AG09309 (cell line): ENCODE results near the gene MAP4.
"Not testable (repeated sequence)": the region's sequence is repeated elsewhere in the genome, so short reads cannot be mapped to it uniquely, and the experiment has no call there.

Experiments used
- DNase-seq: peaks from one replicate; pipeline ENCODE4 v3.0.0-alpha.2; 2010; ENCODE audit warnings: low read depth
- H3K4me3 ChIP-seq: 2 replicates; pipeline ENCODE4 v1.5.1; 2011; ENCODE audit warnings: mild to moderate bottlenecking, low read depth, low read length, moderate library complexity; ENCODE audit not compliant: control insufficient read depth
- CTCF ChIP-seq: IDR thresholded peaks from 2 replicates; pipeline ENCODE4 v1.5.1; 2011; ENCODE audit warnings: mild to moderate bottlenecking, low read depth, low read length, inconsistent platforms; ENCODE audit not compliant: insufficient read depth, control insufficient read depth; ENCODE audit errors: missing control alignments

The MAP4 gene

GRCh38 chr3:48013288-48013980 is 2.8 kb downstream of the MAP4 start:
- no peak for TF ChIP-seq CTCF
- H3K4me3 ChIP-seq: no peak overlapping the region
- no peak for DNase-seq

GRCh38 chr3:48012659-48013058 is 3.6 kb downstream of the MAP4 start:
- DNase-seq: no peak
- no peak overlapping the region for H3K4me3 ChIP-seq
- TF ChIP-seq CTCF: no peak

GRCh38 chr3:48008066-48008465 is 8.2 kb downstream of the MAP4 start:
- H3K4me3 ChIP-seq, DNase-seq: not testable (repeated sequence)

- not testable (repeated sequence) for H3K4me3 ChIP-seq
Observed at GRCh38 chr3:48007361-48007760, 8.9 kb downstream of the MAP4 start.

GRCh38 chr3:48006794-48007193 is 9.4 kb downstream of the MAP4 start:
- not testable (repeated sequence) for DNase-seq, H3K4me3 ChIP-seq

More at GRCh38 chr3:48007361-48007760, 8.9 kb downstream of the MAP4 start:
- not testable (repeated sequence) for DNase-seq

GRCh38 chr3:48004694-48005093 is 11.5 kb downstream of the MAP4 start:
- no peak for DNase-seq
- TF ChIP-seq CTCF: no peak
- H3K4me3 ChIP-seq: no peak overlapping the region

- DNase-seq: no peak
- TF ChIP-seq CTCF: no peak
Observed at GRCh38 chr3:48002787-48003186, 13.4 kb downstream of the MAP4 start.

GRCh38 chr3:48001991-48002390 is 14.2 kb downstream of the MAP4 start:
- no peak overlapping the region for H3K4me3 ChIP-seq
- DNase-seq: no peak
- TF ChIP-seq CTCF: no peak

More at GRCh38 chr3:48002787-48003186, 13.4 kb downstream of the MAP4 start:
- no peak overlapping the region for H3K4me3 ChIP-seq

GRCh38 chr3:48000212-48000611 is 16.0 kb downstream of the MAP4 start:
- no peak for DNase-seq

More at GRCh38 chr3:48000212-48000611, 16.0 kb downstream of the MAP4 start:
- no peak for TF ChIP-seq CTCF
- no peak overlapping the region for H3K4me3 ChIP-seq
